NCI-H2227 treated with DMSO at 0.1 percent for 48 hours (cell line): ENCODE measurements around the gene FOXA3.

Source experiments
- DNase-seq: peaks from one replicate; lab custom pipeline; 2025; lab: John Stamatoyannopoulos, UW

The FOXA3 gene

GRCh38 chr19:45863840-45864628 is at the start of gene FOXA3:
Gene FOXA3, plus strand, starts transcription at chr19:45864326. Its CDS starts 131 bp downstream, at chr19:45864457.
- no peak for DNase-seq

DNA sequence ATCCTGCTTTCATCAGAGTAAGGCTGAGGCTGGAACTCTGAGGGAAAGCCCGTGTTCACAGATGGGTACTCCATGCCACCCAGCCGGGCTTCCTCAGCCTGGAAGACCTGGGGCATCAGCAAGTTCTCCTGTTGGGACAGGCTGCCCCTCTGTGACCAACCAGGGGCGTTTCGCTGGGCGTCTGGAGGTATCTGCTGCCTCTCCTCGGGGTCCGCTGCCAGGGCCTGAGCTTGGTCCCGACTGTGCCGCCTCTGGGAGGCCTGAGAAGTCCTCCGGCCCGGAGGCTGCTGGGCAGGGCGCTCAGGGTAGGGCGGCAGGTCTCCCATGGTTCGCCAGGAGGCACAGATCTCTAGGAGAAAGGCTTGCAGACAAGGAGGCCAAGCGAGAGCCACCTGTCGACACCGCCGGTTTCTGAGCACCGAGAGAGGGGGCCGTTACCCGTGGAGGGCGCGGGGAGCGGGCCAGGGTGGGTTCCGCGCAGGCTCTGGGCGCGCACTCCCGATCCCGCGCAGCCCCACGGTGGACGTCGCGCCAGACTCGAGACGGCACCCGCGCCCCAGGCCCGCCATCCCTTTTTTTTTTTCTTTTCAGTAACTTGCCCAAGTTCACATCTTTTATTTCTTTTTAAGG is 49.2 kb upstream of the FOXA3 start, which contains the start of gene RSPH6A:
TSS of gene RSPH6A (minus strand) at position 458 of the 630 bp plus-strand sequence. CDS start at position 326, 132 bp downstream.
- no peak for DNase-seq

DNA sequence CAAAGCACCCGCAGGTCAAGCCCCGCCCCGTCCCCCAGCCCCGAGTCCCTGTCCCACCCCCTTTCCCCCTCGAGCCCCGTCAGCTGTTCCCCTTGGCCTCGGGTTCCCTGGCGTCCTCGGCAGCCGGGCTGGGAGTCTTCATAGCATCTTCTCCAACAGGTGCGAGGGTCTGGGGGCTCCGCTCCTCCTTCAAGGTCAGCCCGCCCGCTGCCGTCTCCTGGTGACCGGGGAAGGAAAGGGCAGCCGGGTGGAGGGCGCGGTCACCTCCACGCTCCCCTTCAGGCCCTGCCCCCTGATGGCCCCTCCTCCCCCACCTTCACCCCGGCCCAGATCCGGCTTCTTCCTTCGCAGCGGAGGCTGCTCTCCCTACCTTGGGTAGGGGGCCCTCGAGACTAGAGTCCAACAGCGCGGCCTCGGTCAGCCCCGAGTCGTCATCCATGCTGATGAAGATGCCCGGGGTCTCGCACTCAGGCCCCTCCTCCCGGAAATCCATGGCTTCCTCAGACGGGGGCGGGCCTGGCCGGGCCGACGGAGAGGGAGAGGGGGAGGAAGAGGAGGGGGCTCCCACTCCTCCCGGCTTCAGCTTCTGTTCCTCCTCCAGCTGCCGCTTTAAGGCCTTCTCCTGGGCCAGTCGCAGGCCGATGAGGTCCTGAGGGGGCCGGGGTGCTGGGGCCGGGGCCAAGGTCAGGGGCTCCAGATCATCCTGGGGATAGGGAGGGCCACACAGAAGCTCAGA is 48.5 kb upstream of the FOXA3 start:
- DNase-seq, result no peak

DNA sequence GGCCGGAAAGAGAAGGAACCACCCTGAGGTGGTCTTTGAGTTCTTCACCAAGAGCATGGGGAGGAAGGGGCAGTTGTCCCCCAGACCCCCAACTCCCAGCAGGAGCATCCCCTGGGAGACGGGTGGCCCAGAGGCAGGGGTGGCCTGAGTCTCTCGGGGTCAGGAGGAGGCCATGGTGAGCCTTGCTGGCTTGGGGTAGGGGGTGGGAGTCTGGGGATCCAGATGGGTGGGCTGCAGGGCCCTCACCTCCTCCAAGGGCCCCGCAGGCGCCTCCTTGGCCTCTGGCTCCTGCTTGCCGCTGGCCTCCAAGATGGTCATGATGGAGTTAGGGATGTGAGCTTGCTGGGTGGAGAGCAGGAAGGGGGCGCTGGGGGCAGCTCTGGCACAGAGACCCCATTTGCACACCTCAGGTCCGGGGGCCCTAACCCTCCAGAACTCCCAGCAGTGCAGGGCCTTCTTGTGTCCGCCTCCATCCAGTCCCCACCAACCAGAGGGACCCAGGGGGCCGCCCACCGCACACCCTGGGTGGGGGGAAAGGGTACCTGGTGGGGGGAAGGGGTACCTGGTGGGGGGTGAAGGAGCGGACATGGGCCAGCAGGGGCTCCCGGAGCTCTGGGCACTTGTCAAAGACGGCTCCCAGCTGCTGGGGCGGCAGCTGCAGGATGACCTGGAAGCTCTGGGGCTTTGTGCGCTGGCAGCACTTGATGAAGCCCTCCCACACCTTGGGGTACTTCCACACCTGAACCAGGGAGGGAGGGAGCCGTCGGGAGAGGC is 47.7 kb upstream of the FOXA3 start:
- DNase-seq, result no peak

- peak; percentile 67 for DNase-seq
These were observed 47.0 kb upstream of the FOXA3 start for GRCh38 chr19:45817010-45817724.

DNA sequence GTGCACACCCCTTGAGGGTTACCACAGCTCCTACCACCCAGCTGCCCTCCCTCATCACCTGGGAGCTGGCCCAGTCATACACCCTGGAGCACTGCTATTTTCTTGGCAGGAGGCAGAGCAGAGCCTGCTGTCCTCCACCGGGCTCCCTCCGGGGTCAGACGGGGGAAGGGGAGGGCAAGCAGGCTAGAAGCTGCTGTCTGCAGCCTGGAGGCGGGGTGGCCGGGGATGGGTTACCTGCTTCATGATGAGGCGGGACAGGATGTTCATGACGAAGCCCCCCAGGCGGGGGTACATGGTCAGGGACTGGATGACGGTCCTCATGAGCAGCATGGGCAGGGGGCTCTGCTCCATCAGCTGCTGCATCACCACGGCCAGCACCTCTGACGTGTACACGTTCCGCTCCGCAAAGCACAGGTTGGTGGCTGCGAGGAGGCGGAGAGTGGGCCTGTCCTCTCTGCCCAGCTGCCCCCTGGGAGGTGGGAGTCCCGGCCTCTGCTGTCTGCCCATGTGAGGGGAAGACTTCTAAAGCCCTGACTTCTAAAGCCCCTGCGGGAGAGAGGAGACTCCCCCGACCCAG is 46.3 kb upstream of the FOXA3 start:
- DNase-seq, result no peak

DNA sequence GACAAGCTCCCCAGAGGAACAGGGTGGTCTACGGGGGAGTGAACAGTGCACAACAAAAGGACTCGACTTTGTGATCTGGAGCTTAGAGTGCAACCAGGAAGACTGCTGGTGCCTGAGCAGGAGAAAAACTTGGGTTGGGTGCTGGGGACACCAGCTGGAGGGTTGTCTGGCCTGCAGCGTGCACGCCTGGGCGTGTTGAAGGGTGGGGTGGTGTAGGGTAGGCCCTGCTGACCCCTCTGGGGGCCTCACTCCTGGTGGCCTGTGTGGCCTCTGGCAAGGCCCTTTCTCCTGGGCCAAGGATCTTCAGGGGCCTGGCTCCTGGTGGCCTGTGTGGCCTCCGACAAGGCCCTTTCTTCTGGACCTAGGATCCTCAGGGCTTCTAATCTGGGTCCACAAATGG is 44.4 kb upstream of the FOXA3 start:
- no peak for DNase-seq

DNA sequence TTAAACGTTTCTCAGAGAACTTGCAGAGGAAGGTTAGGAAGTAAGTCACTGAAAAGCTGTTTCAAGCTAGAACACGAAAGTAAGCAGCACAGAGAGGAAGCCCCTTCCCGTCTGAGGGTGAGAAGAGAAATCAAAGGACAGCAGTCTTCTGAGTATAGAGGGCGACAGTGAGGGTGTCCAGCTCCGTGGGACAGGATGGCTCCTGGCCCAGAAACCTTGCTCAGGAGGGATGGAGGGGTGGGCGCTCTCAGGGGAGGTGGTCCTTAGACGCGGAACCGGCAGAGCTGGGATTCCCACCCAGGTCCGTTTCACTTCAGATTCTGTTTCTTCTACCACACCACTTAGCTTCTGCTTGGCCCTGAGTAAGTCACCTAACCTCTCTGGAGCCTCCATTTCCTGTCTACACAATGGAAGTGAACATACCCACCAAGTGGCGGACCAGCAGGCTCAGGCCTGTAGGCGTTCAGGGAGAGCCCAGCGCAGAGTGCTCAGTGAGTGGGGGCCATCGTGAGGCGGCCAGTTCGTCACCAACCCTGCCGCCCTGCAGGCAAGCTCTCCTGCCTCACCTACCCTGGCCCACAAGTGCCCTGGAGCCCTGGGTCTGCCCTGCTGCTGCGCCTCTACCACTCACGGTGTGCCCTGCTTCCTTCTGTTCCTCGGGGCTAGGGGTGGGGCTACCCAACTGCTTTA is 43.6 kb upstream of the FOXA3 start:
- no peak for DNase-seq

DNA sequence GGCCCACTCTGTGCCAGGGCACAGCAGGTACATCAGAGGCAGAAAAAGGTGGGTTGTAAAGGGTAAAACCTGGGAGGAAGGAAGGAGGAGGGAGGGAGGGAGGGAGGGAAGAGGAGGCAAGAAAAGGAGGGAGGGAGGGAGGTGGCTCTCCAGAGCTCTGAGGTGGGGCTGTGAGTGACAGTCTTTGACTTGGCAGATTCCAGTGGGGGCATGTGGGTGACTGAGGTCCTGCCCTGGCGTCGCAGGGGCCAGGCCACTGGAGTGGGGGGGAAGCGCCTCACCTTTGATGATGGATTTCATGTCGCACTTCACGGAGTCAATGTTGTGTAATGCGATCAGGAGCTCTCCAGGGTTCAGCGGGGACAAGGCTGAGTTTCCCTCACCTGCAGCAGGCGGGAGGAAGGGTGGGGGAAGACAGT is 43.0 kb upstream of the FOXA3 start:
- DNase-seq, result no peak

- no peak for DNase-seq
These were observed 42.6 kb upstream of the FOXA3 start for GRCh38 chr19:45821570-45821969.

DNA sequence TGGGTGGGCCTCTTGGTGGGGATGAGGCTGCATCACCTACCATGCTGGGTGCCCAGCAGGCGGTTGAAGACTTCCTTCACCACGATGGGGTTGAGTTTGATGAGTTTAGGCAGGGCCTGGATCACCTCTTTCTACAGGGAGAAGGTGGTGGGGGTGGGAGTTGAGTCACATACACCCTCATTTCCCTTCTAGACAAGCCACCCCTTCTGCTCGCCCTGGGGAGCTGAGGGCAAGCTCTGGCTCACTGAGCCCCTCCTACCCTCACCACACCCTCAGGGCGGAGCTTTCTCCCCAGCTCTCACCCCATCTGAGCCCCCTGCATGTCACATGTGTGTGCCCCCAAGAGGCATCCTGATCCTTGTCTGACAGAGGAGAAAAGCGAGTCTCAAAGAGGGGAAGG is 41.4 kb upstream of the FOXA3 start:
- DNase-seq, result no peak

- no peak for DNase-seq
These were observed 40.9 kb upstream of the FOXA3 start for GRCh38 chr19:45823182-45823581.

GRCh38 chr19:45824041-45824471 is 40.1 kb upstream of the FOXA3 start:
- no peak for DNase-seq

DNA sequence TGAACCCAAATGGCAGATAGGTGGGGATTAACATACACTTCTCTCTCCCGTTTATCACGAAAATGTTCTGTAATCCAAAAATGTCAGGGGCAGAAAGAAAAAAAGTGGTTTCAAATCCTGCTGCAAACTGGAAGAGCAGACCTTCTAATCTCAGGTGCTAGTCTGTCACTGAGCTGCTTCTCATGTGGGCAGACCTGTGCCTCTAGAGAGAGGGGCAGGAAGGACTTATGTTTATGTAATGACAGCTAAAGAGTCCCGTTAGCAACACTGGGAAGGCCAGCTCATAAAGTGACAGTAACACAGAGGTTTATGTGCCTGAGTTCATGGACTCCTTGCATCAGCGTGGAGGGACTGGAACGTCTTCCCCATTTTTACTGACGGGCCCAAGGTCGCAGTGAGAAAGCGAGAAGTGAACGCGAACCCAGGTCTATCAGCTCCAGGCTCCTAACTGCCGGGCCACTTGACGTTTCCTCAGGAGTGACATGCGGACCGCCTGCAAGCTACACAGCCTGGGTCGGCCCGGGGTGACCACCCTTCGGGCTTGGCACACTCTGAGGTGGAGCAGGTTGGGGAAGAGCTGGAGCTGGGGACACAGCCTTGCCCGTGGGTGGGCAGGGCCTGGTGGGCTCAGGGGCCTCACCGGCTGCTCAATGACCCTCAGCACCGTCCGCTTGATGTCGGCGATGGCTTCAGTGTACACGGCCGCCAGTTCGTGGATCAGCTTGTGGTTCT is 39.4 kb upstream of the FOXA3 start:
- no peak for DNase-seq

DNA sequence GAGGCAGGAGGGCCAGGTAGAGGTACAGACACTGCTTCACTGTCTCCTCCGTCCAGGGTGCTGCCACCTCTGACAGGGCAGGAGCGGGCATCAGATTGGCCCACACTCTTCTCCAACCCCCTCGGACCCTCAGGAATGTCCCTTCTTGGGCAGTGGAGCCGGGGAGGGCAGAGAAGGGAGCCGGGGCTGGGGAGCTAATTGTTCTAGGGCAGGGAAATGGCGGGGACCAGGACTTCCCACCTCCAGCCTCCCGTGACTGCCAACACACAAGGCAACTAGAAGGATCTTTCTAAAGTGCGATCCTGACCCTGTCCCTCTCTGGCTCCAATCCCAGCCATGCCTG is 38.9 kb upstream of the FOXA3 start:
- DNase-seq, result no peak

- DNase-seq, result no peak
These were observed 37.9 kb upstream of the FOXA3 start for GRCh38 chr19:45825917-45826893.

DNA sequence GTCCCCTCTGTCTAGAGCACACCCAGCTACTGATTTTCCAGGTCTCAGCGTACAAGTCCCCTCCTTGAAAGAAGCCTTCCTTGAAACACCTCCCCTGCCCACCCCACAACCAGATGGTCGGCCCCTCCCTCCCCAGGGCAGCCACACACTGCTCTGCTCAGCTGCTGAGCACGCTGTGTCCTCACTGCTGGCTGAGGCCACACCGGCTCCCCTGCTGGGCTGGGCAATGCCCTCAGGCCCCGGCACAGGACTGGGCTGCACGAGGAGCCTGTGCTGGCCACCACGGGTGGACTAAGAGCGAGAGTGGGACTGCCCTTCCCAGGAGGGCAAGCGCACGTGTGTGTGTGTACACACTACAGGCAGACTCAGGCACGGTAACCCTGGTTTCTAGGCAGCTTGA is 37.2 kb upstream of the FOXA3 start:
- no peak for DNase-seq

DNA sequence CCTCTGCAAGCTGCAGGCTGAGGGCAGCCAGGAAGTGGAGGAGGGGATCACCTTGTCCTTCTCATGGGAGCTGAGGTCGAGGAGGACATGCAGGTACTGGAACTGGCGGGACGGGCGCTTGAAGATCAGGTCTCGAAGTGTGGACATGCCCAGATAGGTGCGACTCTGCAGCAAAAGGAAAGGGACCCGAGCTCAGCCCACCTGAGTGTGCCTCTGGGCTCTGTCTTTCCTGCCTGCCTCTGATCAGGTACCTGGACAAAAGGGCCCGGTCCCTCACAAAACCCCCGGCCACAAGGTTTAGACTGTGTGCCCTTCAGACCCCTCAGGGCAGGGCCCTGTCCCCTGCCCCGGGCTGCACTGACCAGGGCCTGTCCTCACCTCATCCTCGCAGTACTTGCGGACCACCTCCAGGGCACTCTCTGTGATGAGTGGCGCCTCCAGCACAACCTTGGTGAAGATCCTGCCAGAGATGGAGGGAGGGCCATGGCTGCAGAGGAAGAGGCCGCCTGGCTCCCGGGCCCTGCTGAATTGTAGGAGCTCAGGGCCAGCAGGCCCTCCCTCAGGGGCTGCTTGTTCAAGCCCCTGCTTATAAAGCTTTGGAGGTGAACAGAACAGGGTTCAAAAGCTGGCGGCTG is 36.5 kb upstream of the FOXA3 start:
- DNase-seq, result no peak
